ENCODE data around the gene CCDC71L. TPM values are rescaled to one million over a fixed set of nuclear protein-coding genes. Genes with fewer than 3 reads are reported as not detected.

Gene CCDC71L
- total RNA-seq, 4 donors from 2014 or later = 19.0 to 36.9 (median 22.8) TPM

DNA sequence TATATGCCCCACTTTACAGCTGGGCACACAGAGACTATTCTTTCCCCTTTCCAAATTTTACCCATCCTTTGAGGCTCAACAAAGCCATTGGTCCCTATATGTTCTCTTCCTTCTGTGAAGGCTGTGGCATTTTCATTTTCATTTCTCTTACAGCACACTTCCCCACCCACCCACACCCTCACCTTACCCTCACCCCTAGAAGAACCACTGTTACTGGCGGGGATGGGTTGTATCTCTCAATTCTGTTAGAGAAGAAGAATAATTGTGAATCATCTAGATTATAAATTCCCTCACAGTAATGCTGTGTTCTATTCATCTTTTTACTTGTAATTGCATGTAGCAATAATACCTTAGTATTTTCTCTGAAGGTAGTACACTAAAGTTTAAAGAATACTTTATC lies 10.2 kb upstream of the CCDC71L start:
- H3K27me3 ChIP-seq = no peaks in the 10 kb centered on the region
- no peaks in the 10 kb centered on the region for H3K4me1 ChIP-seq
- WGBS, 2 donors = 87 to 96% methylated on average over 1 of the region's 1 CpG
- H3K4me3 ChIP-seq = no peak overlapping the region
- no peak overlapping the region for H3K27ac ChIP-seq
- TF ChIP-seq, protein P1, sequence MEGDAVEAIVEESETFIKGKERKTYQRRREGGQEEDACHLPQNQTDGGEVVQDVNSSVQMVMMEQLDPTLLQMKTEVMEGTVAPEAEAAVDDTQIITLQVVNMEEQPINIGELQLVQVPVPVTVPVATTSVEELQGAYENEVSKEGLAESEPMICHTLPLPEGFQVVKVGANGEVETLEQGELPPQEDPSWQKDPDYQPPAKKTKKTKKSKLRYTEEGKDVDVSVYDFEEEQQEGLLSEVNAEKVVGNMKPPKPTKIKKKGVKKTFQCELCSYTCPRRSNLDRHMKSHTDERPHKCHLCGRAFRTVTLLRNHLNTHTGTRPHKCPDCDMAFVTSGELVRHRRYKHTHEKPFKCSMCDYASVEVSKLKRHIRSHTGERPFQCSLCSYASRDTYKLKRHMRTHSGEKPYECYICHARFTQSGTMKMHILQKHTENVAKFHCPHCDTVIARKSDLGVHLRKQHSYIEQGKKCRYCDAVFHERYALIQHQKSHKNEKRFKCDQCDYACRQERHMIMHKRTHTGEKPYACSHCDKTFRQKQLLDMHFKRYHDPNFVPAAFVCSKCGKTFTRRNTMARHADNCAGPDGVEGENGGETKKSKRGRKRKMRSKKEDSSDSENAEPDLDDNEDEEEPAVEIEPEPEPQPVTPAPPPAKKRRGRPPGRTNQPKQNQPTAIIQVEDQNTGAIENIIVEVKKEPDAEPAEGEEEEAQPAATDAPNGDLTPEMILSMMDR (IDR thresholded peaks at IDR 0.05) = no peak
- no peak for TF ChIP-seq EP300 (IDR thresholded peaks at IDR 0.05)
- no peak for TF ChIP-seq POLR2A (IDR thresholded peaks at IDR 0.05)
- no peak for DNase-seq (ENCODE audit: low spot score in 2 of 2)
- H3K9me3 ChIP-seq = no peaks in the 10 kb centered on the region
- H3K36me3 ChIP-seq = no peaks in the 10 kb centered on the region

DNA sequence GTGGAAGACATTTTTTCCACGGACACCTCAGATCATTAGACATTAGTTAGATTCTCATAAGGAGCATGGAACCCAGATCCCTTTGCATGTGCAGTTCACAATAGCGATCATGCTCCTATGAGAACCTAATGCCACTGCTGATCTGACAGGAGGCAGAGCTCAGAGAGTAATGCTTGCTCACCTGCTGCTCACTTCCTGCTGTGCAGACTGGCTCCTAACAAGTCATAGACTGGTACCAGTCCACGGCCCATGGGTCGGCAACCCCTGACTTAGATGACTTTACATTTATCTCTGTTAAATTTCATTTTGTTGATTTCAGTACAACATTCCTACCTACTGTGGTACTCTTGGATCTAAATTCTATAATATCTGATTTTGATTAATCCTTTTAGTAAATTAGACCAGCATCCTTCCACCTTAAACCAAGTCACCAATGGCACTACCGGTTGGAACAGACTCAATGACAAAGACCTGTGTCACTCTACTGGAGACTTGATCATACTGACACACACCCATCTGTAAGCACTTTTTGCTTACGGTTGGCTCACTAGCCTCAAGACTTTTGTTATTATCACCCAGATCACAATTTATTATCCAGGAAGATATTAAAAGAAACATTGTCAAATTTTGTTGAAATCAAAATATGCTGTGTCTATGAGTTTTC lies 8.0 kb upstream of the CCDC71L start:
- H3K27me3 ChIP-seq = no peaks in the 10 kb centered on the region
- TF ChIP-seq POLR2A (IDR thresholded peaks at IDR 0.05) (no peak), EP300 (IDR thresholded peaks at IDR 0.05) (no peak)
- TF ChIP-seq, protein P1 (IDR thresholded peaks at IDR 0.05) = no peak
- H3K27ac ChIP-seq = no peak overlapping the region
- no peaks in the 10 kb centered on the region for H3K4me1 ChIP-seq
- no peak overlapping the region for H3K4me3 ChIP-seq
- WGBS, 2 donors = 83 to 92% methylated on average over 6 of the region's 6 CpGs
- no peak for DNase-seq (ENCODE audit: low spot score in 2 of 2)
- no peaks in the 10 kb centered on the region for H3K36me3 ChIP-seq
- peaks cover 0 to 4% (median 0%) of the 10 kb centered on the region in 4 donors for H3K9me3 ChIP-seq

DNA sequence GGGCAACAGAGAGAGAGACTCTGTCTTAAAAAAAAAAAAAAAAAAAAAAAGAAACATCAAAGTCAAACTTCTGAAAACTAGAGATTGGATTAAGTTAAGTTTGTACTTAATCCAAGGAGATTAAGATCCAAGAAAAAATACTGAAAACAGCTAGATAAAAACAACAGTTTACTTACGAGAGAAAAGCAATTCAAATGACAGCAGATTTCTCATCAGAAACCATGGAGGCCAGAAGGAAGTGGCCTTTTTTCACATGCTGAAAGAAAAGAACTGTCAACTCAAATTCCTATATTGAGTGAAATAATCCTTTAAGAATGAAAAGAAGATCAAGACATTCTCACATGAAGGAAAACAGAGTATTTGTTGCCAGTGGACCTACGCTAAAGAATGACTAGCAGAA lies 5.4 kb upstream of the CCDC71L start:
- H3K27me3 ChIP-seq = no peaks in the 10 kb centered on the region
- H3K4me3 ChIP-seq = no peak overlapping the region
- H3K27ac ChIP-seq = no peak overlapping the region
- H3K4me1 ChIP-seq = peaks cover 0 to 1% (median 0%) of the 10 kb centered on the region in 4 donors
- no peaks in the 10 kb centered on the region for H3K36me3 ChIP-seq
- WGBS, 2 donors = 76 to 81% methylated on average over 2 of the region's 2 CpGs
- peaks cover 0 to 4% (median 0%) of the 10 kb centered on the region in 4 donors for H3K9me3 ChIP-seq
- DNase-seq (ENCODE audit: low spot score in 2 of 2) = no peak
- no peak for TF ChIP-seq EP300 (IDR thresholded peaks at IDR 0.05)
- no peak for TF ChIP-seq POLR2A (IDR thresholded peaks at IDR 0.05)
- TF ChIP-seq, protein P1 (IDR thresholded peaks at IDR 0.05) = no peak

DNA sequence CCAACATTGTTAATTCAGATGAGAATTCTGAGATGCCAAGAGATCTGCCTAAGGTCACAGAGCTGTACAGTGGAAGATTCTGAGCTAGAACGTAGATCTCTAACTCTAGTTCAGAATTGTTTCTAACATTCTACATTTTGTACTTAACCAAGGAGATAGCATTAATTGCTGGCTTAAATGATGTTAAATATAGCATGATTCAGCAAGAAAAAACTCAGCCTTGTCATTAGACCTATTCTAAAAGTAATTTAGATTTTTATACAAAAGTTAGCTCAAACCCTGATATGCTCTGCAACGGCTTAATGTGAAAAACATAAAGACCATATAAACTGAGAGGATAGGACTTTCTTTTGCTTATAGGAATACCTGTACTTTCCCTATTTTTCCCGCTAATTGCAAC lies 3.4 kb upstream of the CCDC71L start:
- Histone ChIP-seq H3K27ac (no peak overlapping the region), H3K4me3 (no peak overlapping the region)
- whole genome bisulfite sequencing, 2 donors = 69 to 74% methylated on average over 3 of the region's 3 CpGs

More for the DNA sequence above, 3.4 kb upstream of the CCDC71L start:
- DNase-seq (ENCODE audit: low spot score in 2 of 2) = no peak
- Histone ChIP-seq H3K27me3 (no peaks in the 10 kb centered on the region), H3K4me1 (peaks cover 0 to 9% (median 4%) of the 10 kb centered on the region in 4 donors), H3K9me3 (peaks cover 0 to 4% (median 0%) of the 10 kb centered on the region in 4 donors), H3K36me3 (no peaks in the 10 kb centered on the region)
- TF ChIP-seq, protein P1 (IDR thresholded peaks at IDR 0.05) = no peak
- TF ChIP-seq POLR2A (IDR thresholded peaks at IDR 0.05) (no peak), EP300 (IDR thresholded peaks at IDR 0.05) (no peak)

All from tibial nerve (tissue), 4 donors.